Fibroblast of the aortic adventitia (primary cell): ENCODE results near the gene TERT. TPM values are rescaled to one million over a fixed set of nuclear protein-coding genes. Genes with fewer than 3 reads are reported as not detected.

Experiments used
- DNase-seq: peaks from one replicate; pipeline ENCODE4 v3.0.0-alpha.2; 2010; ENCODE audit warnings: low read depth
- H3K4me3 ChIP-seq: 2 replicates; pipeline ENCODE4 v1.5.1; 2011; ENCODE audit warnings: low read depth, mild to moderate bottlenecking, control low read depth, low read length, moderate library complexity
- CTCF ChIP-seq: IDR thresholded peaks from 2 replicates; pipeline ENCODE4 v1.5.1; 2011; ENCODE audit warnings: mild to moderate bottlenecking, low read length, control low read depth, inconsistent platforms; ENCODE audit not compliant: insufficient read depth
- total RNA-seq: library from RNA; depleted of rRNA; stranded (reverse); fragments of >200 nt; gene quantifications from 2 replicates; pipeline ENCODE4 v1.2.3, GENCODE V29; 2012; ENCODE audit warnings: low replicate concordance

Gene TERT
- total RNA-seq, 1 donor, result not detected

- H3K4me3 ChIP-seq, result no peak overlapping the region
- no peak for TF ChIP-seq CTCF
- DNase-seq, result no peak
Measured at GRCh38 chr5:1310118-1310517, 15.2 kb upstream of the TERT start.

- no peak overlapping the region for H3K4me3 ChIP-seq
- no peak for DNase-seq
- no peak for TF ChIP-seq CTCF
Measured at GRCh38 chr5:1304033-1304432, 9.2 kb upstream of the TERT start.

GRCh38 chr5:1302258-1302657 lies 7.4 kb upstream of the TERT start:
- H3K4me3 ChIP-seq, result no peak overlapping the region
- no peak for DNase-seq
- no peak for TF ChIP-seq CTCF

- no peak for DNase-seq
- no peak for TF ChIP-seq CTCF
- no peak overlapping the region for H3K4me3 ChIP-seq
Measured at GRCh38 chr5:1300581-1301083, 5.8 kb upstream of the TERT start.

GRCh38 chr5:1299961-1300360 lies 5.1 kb upstream of the TERT start:
- TF ChIP-seq CTCF, result no peak
- H3K4me3 ChIP-seq, result no peak overlapping the region
- DNase-seq, result no peak

GRCh38 chr5:1299511-1299850 lies 4.6 kb upstream of the TERT start:
- DNase-seq, result no peak

More at GRCh38 chr5:1299511-1299850, 4.6 kb upstream of the TERT start:
- no peak overlapping the region for H3K4me3 ChIP-seq
- no peak for TF ChIP-seq CTCF
